SK-N-SH treated with all-trans-retinoic acid at 6 μM for 48 hours (cell line): Measurements from ENCODE around the gene TFEB.

ENCODE experiments used
- ATAC-seq: fragments of 200-7000 bp; cut with Tn5 transposase; 3 replicates; pipeline ENCODE4 v1.9.1; 2020; ENCODE audit warnings: mild to moderate bottlenecking, moderate library complexity
- ARNTL ChIP-seq: fragments of 450-650 bp; formaldehyde crosslinking; IDR thresholded peaks from 2 replicates; pipeline ENCODE4 v1.5.0; 2020; ENCODE audit warnings: low read depth, mild to moderate bottlenecking, moderate library complexity, borderline replicate concordance
- BACH2 ChIP-seq: fragments of 250-450 bp; sonication (Bioruptor Pico); IDR thresholded peaks from 2 replicates; pipeline ENCODE4 v1.9.0; 2021; ENCODE audit warnings: mild to moderate bottlenecking, borderline replicate concordance
- CSDC2 ChIP-seq: fragments of 250-450 bp; sonication (Bioruptor Pico); IDR thresholded peaks from 2 replicates; pipeline ENCODE4 v1.5.0; 2020; ENCODE audit warnings: mild to moderate bottlenecking, moderate library complexity
- GLIS3 ChIP-seq: fragments of 250-450 bp; sonication (Bioruptor Pico); IDR thresholded peaks from 2 replicates; pipeline ENCODE4 v1.5.0; 2020; ENCODE audit warnings: mild to moderate bottlenecking, moderate library complexity
- ISL1 ChIP-seq: fragments of 250-450 bp; sonication (Bioruptor Pico); IDR thresholded peaks from 2 replicates; pipeline ENCODE4 v2.1.2; 2022; ENCODE audit warnings: mild to moderate bottlenecking, moderate library complexity
- OSR1 ChIP-seq: fragments of 250-450 bp; sonication (Bioruptor Pico); IDR thresholded peaks from 2 replicates; pipeline ENCODE4 v1.8.0; 2022; ENCODE audit warnings: moderate library complexity, mild to moderate bottlenecking, inconsistent platforms
- PPARA ChIP-seq: fragments of 250-450 bp; sonication (Bioruptor Pico); IDR thresholded peaks from 2 replicates; pipeline ENCODE4 v1.5.0; 2020; ENCODE audit warnings: mild to moderate bottlenecking, borderline replicate concordance
- RARB ChIP-seq: fragments of 250-450 bp; sonication (Bioruptor Pico); IDR thresholded peaks from 2 replicates; pipeline ENCODE4 v1.8.0; 2021; ENCODE audit warnings: mild to moderate bottlenecking, moderate library complexity
- SNAI2 ChIP-seq: fragments of 250-450 bp; sonication (Bioruptor Pico); IDR thresholded peaks from 2 replicates; pipeline ENCODE4 v1.5.0; 2020; ENCODE audit warnings: mild to moderate bottlenecking, moderate library complexity
- TCF4 ChIP-seq: fragments of 250-450 bp; sonication (Bioruptor Pico); IDR thresholded peaks from 2 replicates; pipeline ENCODE4 v1.8.0; 2021; ENCODE audit warnings: mild to moderate bottlenecking, moderate library complexity, borderline replicate concordance
- TOX ChIP-seq: fragments of 250-450 bp; sonication (Bioruptor Pico); IDR thresholded peaks from 2 replicates; pipeline ENCODE4 v1.8.0; 2021; ENCODE audit warnings: mild to moderate bottlenecking, moderate library complexity, borderline replicate concordance
- ZC3H10 ChIP-seq: fragments of 250-450 bp; sonication (Bioruptor Pico); IDR thresholded peaks from 2 replicates; pipeline ENCODE4 v1.5.1; 2021; ENCODE audit warnings: mild to moderate bottlenecking, moderate library complexity
- ZFP3 ChIP-seq: fragments of 250-450 bp; sonication (Bioruptor Pico); IDR thresholded peaks from 2 replicates; pipeline ENCODE4 v1.5.0; 2020; ENCODE audit warnings: mild to moderate bottlenecking, moderate library complexity
- ZFP30 ChIP-seq: fragments of 450-650 bp; formaldehyde crosslinking; IDR thresholded peaks from 2 replicates; pipeline ENCODE4 v1.5.0; 2022; ENCODE audit warnings: mild to moderate bottlenecking, moderate library complexity
- ZNF565 ChIP-seq: fragments of 450-650 bp; formaldehyde crosslinking; conservative IDR thresholded peaks from 2 replicates; pipeline ENCODE4 v1.5.0; 2020; ENCODE audit warnings: low read depth, mild to moderate bottlenecking, moderate library complexity
- ZNF70 ChIP-seq: fragments of 450-650 bp; formaldehyde crosslinking; IDR thresholded peaks from 2 replicates; pipeline ENCODE4 v1.5.0; 2020; ENCODE audit warnings: mild to moderate bottlenecking, moderate library complexity
- ZNF8 ChIP-seq: fragments of 450-650 bp; formaldehyde crosslinking; IDR thresholded peaks from 2 replicates; pipeline ENCODE4 v1.5.0; 2020; ENCODE audit warnings: mild to moderate bottlenecking, moderate library complexity
- TF ChIP-seq, protein P1 (sequence below): fragments of 250-450 bp; sonication (Bioruptor Pico); IDR thresholded peaks from 2 replicates; pipeline ENCODE4 v1.5.1; 2020; ENCODE audit warnings: low read depth, mild to moderate bottlenecking, moderate library complexity
- TF ChIP-seq, protein P2 (sequence below): fragments of 250-450 bp; sonication (Bioruptor Pico); IDR thresholded peaks from 2 replicates; pipeline ENCODE4 v1.5.0; 2020; ENCODE audit warnings: mild to moderate bottlenecking, moderate library complexity
- TF ChIP-seq, protein P3 (sequence below): fragments of 250-450 bp; sonication (Bioruptor Pico); IDR thresholded peaks from 2 replicates; pipeline ENCODE4 v1.8.0; 2021; ENCODE audit warnings: low read depth, mild to moderate bottlenecking, moderate library complexity, borderline replicate concordance
- TF ChIP-seq, protein P4 (sequence below): fragments of 250-450 bp; sonication (Bioruptor Pico); IDR thresholded peaks from 2 replicates; pipeline ENCODE4 v1.8.0; 2020; ENCODE audit warnings: mild to moderate bottlenecking, moderate library complexity, borderline replicate concordance
- TF ChIP-seq, protein P5 (sequence below): fragments of 250-450 bp; sonication (Bioruptor Pico); IDR thresholded peaks from 2 replicates; pipeline ENCODE4 v1.5.1; 2021; ENCODE audit warnings: mild to moderate bottlenecking, moderate library complexity

Gene TFEB

DNA sequence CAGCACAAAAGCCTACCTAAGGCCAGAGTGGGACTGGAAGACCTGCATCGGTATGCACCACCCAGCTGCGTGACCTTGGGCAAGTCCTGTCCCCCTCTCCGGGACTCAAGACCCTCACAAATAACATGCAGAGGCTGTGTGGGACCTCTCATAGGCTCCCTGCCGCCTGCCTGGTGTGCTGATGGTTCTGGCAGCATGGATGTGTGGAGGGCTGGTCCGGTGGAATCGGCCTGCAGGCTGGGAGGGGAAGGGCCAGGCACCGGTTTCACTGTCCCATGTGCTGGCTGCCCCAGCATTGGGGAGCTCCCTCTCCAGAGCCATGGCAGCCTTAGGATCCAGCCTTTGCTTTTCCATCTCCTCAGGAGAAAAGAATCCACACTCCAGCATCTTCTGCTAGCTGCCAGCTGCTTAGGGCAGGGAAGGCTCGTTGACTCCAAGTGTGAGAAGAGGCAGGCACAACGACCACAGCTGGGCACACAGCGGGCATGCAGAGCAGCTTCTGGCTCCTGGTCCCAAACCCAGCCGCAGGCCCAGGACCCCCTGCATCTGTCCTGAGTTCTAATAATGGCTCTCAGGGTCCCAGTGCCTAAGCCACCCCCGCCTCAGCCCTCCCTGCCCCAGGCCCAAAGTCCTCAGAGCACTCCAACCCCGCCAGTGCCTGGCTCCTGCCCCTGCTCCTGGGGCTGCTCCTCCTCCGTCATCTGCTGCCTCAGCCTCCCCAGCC is 32.5 kb downstream of the TFEB start:
- no peak for ATAC-seq
- TF ChIP-seq ZNF565 = no peak
- no peak for TF ChIP-seq ZC3H10 (CRISPR knock-in tag)
- no peak for TF ChIP-seq ZNF70 (CRISPR knock-in tag)
- TF ChIP-seq, protein P1, sequence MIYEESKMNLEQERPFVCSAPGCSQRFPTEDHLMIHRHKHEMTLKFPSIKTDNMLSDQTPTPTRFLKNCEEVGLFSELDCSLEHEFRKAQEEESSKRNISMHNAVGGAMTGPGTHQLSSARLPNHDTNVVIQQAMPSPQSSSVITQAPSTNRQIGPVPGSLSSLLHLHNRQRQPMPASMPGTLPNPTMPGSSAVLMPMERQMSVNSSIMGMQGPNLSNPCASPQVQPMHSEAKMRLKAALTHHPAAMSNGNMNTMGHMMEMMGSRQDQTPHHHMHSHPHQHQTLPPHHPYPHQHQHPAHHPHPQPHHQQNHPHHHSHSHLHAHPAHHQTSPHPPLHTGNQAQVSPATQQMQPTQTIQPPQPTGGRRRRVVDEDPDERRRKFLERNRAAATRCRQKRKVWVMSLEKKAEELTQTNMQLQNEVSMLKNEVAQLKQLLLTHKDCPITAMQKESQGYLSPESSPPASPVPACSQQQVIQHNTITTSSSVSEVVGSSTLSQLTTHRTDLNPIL (CRISPR knock-in tag) = no peak
- TF ChIP-seq ARNTL (CRISPR knock-in tag) = no peak
- TF ChIP-seq ZNF8 (CRISPR knock-in tag) = no peak
- no peak for TF ChIP-seq TCF4 (CRISPR knock-in tag)
- TF ChIP-seq, protein P2, sequence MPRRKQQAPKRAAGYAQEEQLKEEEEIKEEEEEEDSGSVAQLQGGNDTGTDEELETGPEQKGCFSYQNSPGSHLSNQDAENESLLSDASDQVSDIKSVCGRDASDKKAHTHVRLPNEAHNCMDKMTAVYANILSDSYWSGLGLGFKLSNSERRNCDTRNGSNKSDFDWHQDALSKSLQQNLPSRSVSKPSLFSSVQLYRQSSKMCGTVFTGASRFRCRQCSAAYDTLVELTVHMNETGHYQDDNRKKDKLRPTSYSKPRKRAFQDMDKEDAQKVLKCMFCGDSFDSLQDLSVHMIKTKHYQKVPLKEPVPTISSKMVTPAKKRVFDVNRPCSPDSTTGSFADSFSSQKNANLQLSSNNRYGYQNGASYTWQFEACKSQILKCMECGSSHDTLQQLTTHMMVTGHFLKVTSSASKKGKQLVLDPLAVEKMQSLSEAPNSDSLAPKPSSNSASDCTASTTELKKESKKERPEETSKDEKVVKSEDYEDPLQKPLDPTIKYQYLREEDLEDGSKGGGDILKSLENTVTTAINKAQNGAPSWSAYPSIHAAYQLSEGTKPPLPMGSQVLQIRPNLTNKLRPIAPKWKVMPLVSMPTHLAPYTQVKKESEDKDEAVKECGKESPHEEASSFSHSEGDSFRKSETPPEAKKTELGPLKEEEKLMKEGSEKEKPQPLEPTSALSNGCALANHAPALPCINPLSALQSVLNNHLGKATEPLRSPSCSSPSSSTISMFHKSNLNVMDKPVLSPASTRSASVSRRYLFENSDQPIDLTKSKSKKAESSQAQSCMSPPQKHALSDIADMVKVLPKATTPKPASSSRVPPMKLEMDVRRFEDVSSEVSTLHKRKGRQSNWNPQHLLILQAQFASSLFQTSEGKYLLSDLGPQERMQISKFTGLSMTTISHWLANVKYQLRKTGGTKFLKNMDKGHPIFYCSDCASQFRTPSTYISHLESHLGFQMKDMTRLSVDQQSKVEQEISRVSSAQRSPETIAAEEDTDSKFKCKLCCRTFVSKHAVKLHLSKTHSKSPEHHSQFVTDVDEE (CRISPR knock-in tag) = no peak
- TF ChIP-seq ISL1 (CRISPR knock-in tag) = no peak
- TF ChIP-seq, protein P3, sequence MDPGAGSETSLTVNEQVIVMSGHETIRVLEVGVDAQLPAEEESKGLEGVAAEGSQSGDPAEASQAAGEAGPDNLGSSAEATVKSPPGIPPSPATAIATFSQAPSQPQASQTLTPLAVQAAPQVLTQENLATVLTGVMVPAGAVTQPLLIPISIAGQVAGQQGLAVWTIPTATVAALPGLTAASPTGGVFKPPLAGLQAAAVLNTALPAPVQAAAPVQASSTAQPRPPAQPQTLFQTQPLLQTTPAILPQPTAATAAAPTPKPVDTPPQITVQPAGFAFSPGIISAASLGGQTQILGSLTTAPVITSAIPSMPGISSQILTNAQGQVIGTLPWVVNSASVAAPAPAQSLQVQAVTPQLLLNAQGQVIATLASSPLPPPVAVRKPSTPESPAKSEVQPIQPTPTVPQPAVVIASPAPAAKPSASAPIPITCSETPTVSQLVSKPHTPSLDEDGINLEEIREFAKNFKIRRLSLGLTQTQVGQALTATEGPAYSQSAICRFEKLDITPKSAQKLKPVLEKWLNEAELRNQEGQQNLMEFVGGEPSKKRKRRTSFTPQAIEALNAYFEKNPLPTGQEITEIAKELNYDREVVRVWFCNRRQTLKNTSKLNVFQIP (CRISPR knock-in tag) = no peak
- no peak for TF ChIP-seq PPARA (CRISPR knock-in tag)
- no peak for TF ChIP-seq CSDC2 (CRISPR knock-in tag)
- no peak for TF ChIP-seq SNAI2
- TF ChIP-seq ZFP3 = no peak
- no peak for TF ChIP-seq GLIS3 (CRISPR knock-in tag)
- TF ChIP-seq RARB (CRISPR knock-in tag) = no peak
- no peak for TF ChIP-seq OSR1 (CRISPR knock-in tag)

DNA sequence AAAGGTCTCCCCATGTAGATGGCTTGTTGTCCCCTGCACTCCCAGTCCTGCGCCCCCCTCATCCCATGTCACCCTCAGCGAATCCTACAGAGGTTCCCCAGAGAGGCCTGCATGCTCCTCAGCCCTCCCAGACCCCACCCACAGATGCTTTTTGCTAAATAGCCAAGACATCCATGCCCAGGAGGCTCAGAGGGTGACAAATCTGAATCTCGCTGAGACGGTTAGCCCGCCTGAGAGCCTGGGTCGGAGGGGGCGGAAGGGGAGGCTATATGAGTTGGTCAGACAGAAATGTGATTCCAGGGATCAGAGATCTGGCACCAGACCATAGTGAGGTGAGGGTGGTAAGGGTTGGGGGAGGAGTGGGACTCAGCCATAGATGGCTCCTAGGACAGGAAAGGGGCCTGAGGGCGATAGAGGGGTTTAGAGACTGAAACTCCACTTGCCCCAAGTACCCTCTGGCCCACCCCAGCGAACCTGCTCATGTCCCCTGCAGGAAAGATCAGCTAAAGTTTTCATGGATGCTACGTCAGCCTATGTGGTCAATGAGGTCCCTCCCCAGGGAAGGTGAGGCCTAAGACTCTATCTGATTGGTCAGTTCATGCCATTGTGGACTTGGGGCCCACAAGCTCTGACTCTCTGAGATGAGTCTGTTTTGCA is 33.2 kb downstream of the TFEB start:
- TF ChIP-seq, protein P4, sequence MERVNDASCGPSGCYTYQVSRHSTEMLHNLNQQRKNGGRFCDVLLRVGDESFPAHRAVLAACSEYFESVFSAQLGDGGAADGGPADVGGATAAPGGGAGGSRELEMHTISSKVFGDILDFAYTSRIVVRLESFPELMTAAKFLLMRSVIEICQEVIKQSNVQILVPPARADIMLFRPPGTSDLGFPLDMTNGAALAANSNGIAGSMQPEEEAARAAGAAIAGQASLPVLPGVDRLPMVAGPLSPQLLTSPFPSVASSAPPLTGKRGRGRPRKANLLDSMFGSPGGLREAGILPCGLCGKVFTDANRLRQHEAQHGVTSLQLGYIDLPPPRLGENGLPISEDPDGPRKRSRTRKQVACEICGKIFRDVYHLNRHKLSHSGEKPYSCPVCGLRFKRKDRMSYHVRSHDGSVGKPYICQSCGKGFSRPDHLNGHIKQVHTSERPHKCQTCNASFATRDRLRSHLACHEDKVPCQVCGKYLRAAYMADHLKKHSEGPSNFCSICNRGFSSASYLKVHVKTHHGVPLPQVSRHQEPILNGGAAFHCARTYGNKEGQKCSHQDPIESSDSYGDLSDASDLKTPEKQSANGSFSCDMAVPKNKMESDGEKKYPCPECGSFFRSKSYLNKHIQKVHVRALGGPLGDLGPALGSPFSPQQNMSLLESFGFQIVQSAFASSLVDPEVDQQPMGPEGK (CRISPR knock-in tag) = no peak
- TF ChIP-seq ZFP3 (no peak), GLIS3 (CRISPR knock-in tag) (no peak), ZFP30 (CRISPR knock-in tag) (no peak), BACH2 (CRISPR knock-in tag) (no peak), OSR1 (CRISPR knock-in tag) (no peak), ISL1 (CRISPR knock-in tag) (no peak), ARNTL (CRISPR knock-in tag) (no peak), CSDC2 (CRISPR knock-in tag) (no peak), TOX (no peak), ZNF8 (CRISPR knock-in tag) (no peak), ZNF70 (CRISPR knock-in tag) (no peak)
- TF ChIP-seq, protein P1 (CRISPR knock-in tag) = no peak
- TF ChIP-seq, protein P2 (CRISPR knock-in tag) = no peak
- TF ChIP-seq, protein P5, sequence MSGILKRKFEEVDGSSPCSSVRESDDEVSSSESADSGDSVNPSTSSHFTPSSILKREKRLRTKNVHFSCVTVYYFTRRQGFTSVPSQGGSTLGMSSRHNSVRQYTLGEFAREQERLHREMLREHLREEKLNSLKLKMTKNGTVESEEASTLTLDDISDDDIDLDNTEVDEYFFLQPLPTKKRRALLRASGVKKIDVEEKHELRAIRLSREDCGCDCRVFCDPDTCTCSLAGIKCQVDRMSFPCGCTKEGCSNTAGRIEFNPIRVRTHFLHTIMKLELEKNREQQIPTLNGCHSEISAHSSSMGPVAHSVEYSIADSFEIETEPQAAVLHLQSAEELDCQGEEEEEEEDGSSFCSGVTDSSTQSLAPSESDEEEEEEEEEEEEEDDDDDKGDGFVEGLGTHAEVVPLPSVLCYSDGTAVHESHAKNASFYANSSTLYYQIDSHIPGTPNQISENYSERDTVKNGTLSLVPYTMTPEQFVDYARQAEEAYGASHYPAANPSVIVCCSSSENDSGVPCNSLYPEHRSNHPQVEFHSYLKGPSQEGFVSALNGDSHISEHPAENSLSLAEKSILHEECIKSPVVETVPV (CRISPR knock-in tag) = no peak
- ATAC-seq = no peak
